Left lung (tissue), 10 donors: Measurements from ENCODE around the gene SIX4. TPM values are rescaled to one million over a fixed set of nuclear protein-coding genes. Genes with fewer than 3 reads are reported as not detected.

ENCODE experiments used
- ATAC-seq: fragments of 200-7000 bp; cut with Tn5 transposase; one replicate; pipeline ENCODE4 v1.9.1; 2020; ENCODE audit warnings: moderate library complexity
- DNase-seq, 4 donors: peaks; one replicate each; pipeline ENCODE4 v3.0.0-alpha.2; 2013 to 2020
- H3K27ac ChIP-seq, 2 donors: fragments of 200-600 bp; sonication (generic) in 1 of 2; one replicate each; pipeline versions ENCODE4 v1.5.0 to v1.8.0; 2020 to 2021
- H3K27me3 ChIP-seq, 2 donors: fragments of 200-600 bp; sonication (generic) in 1 of 2; one replicate each; pipeline versions ENCODE4 v1.5.0 to v1.8.0; 2020 to 2021
- H3K36me3 ChIP-seq, 2 donors: fragments of 200-600 bp; sonication (generic) in 1 of 2; one replicate each; pipeline versions ENCODE4 v1.5.0 to v1.8.0; 2020 to 2021
- H3K4me1 ChIP-seq, 2 donors: fragments of 200-600 bp; one replicate each; pipeline ENCODE4 v1.8.0; 2021
- H3K4me3 ChIP-seq, 2 donors: fragments of 200-600 bp; sonication (generic) in 1 of 2; one replicate each; pipeline versions ENCODE4 v1.5.0 to v1.8.0; 2020 to 2021; ENCODE audit warnings: mild to moderate bottlenecking in 1 of 2
- H3K9me3 ChIP-seq, 2 donors: fragments of 200-600 bp; sonication (generic) in 1 of 2; one replicate each; pipeline versions ENCODE4 v1.5.0 to v1.8.0; 2020 to 2021
- intact Hi-C, 2 donors: fragments of 100-400 bp; cut with DNase I; formaldehyde crosslinking; loops; one replicate each; pipeline versions ENCODE4 v1.11.2 to v1.14.2; 2022
- polyA plus RNA-seq, 6 donors: library from polyadenylated mRNA; unstranded; fragments of 120-200 nt; gene quantifications; one replicate each; pipeline ENCODE4 v1.2.1, GENCODE V29; 2013; ENCODE audit not compliant: insufficient read length in 6 of 6
- total RNA-seq, 2 donors: library from RNA; stranded (reverse); fragmentation: NEBNext Ultra II Directional; extraction: Animal tissue kit (Norgen Biotek cat#: 25700); gene quantifications; one replicate each; pipeline ENCODE4 v1.2.1, GENCODE V29; 2021
- TF ChIP-seq, protein P1 (sequence below), 2 donors: fragments of 200-600 bp; sonication (generic) in 1 of 2; IDR thresholded peaks; one replicate each; pipeline versions ENCODE4 v1.5.0 to v1.8.0; 2021; ENCODE audit warnings: antibody characterized with exemption in 2 of 2
- donor health status: DM: no; HTN: yes; CAD: no.
- donor health status: DM: no; HTN: no; CAD: no.

Gene SIX4
- total and polyA plus RNA-seq, 8 donors, result 1.9 to 7.9 (median 5.1) TPM

- Histone ChIP-seq H3K36me3 (no peaks in the 10 kb centered on the region), H3K9me3 (no peaks in the 10 kb centered on the region)
- intact Hi-C loops, result no loop called here
Measured at GRCh38 chr14:60760644-60761364, 36.7 kb upstream of the SIX4 start.

DNA sequence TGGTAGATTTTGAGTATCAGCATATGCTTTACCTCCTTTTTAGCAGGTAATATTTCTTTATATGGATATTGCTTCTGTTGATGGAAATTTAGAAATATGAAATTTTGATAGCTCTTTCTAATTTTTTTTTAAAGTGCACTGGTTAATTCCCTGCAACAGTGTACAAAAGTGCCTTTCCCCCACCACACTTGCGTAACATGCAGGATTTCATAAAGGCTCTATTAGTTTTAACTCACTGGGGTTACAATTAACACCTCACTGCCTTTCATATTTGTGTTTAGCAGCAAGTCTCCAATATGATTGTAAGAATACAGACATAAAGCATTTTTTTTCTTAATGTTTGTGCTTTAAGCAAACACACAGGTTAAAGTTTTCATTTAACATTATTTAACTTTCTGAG is 36.1 kb upstream of the SIX4 start:
- Histone ChIP-seq H3K9me3 (no peaks in the 10 kb centered on the region), H3K36me3 (no peaks in the 10 kb centered on the region), H3K4me1 (peaks cover 0 to 19% of the 10 kb centered on the region in 2 donors), H3K27ac (no peak overlapping the region), H3K27me3 (no peaks in the 10 kb centered on the region), H3K4me3 (no peak overlapping the region)
- intact Hi-C loops, result no loop called here
- ATAC-seq (no peak), DNase-seq (no peak)
- TF ChIP-seq, protein P1, sequence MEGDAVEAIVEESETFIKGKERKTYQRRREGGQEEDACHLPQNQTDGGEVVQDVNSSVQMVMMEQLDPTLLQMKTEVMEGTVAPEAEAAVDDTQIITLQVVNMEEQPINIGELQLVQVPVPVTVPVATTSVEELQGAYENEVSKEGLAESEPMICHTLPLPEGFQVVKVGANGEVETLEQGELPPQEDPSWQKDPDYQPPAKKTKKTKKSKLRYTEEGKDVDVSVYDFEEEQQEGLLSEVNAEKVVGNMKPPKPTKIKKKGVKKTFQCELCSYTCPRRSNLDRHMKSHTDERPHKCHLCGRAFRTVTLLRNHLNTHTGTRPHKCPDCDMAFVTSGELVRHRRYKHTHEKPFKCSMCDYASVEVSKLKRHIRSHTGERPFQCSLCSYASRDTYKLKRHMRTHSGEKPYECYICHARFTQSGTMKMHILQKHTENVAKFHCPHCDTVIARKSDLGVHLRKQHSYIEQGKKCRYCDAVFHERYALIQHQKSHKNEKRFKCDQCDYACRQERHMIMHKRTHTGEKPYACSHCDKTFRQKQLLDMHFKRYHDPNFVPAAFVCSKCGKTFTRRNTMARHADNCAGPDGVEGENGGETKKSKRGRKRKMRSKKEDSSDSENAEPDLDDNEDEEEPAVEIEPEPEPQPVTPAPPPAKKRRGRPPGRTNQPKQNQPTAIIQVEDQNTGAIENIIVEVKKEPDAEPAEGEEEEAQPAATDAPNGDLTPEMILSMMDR (IDR thresholded peaks at IDR 0.05), result no peak

More at GRCh38 chr14:60760644-60761364, 36.7 kb upstream of the SIX4 start:
- Histone ChIP-seq H3K4me1 (peaks cover 0 to 19% of the 10 kb centered on the region in 2 donors), H3K27me3 (no peaks in the 10 kb centered on the region), H3K27ac (no peak overlapping the region), H3K4me3 (no peak overlapping the region)
- no peak for DNase-seq
- TF ChIP-seq, protein P1 (IDR thresholded peaks at IDR 0.05), result no peak
- peak; percentile 44 for ATAC-seq

GRCh38 chr14:60758885-60759284 is 34.7 kb upstream of the SIX4 start:
- intact Hi-C loops, result no loop called here
- H3K4me3 ChIP-seq, result no peak overlapping the region
- no peak for ATAC-seq
- peak in 2 of 4 donors; percentile 47 to 73 for DNase-seq
- peaks cover 0 to 25% of the 10 kb centered on the region in 2 donors for H3K4me1 ChIP-seq
- TF ChIP-seq, protein P1 (IDR thresholded peaks at IDR 0.05), result no peak
- no peaks in the 10 kb centered on the region for H3K9me3 ChIP-seq
- H3K27me3 ChIP-seq, result no peaks in the 10 kb centered on the region
- H3K36me3 ChIP-seq, result no peaks in the 10 kb centered on the region
- no peak overlapping the region for H3K27ac ChIP-seq

GRCh38 chr14:60757567-60758002 is 33.4 kb upstream of the SIX4 start:
- Histone ChIP-seq H3K36me3 (no peaks in the 10 kb centered on the region), H3K27ac (no peak overlapping the region), H3K4me1 (peaks cover 0 to 31% of the 10 kb centered on the region in 2 donors), H3K4me3 (no peak overlapping the region), H3K27me3 (no peaks in the 10 kb centered on the region), H3K9me3 (no peaks in the 10 kb centered on the region)
- DNase-seq (no peak), ATAC-seq (no peak)
- intact Hi-C loops, result no loop called here
- TF ChIP-seq, protein P1 (IDR thresholded peaks at IDR 0.05), result no peak

DNA sequence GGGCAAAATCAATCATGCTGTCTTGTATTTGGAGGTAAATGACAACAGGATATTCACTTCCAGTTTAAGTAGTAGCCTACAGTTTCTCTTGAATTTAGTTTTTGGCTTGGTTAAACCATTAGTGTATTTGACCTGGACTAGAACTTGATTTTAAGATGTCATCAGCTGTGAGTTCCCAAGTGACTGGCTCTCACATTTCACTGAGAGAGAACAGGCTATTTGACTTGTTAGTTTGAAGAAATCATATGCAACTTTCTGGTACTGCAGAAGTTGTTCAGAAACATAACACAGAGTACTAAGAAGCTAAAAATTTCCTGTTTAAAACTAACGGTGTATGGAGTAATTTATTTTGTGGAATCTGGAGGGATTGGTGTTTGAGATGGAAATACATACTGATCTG is 32.7 kb upstream of the SIX4 start:
- H3K36me3 ChIP-seq, result no peaks in the 10 kb centered on the region
- DNase-seq, result no peak
- TF ChIP-seq, protein P1 (IDR thresholded peaks at IDR 0.05), result no peak
- ATAC-seq, result no peak
- H3K4me1 ChIP-seq, result peaks cover 0 to 31% of the 10 kb centered on the region in 2 donors
- intact Hi-C loops, result no loop called here
- H3K9me3 ChIP-seq, result no peaks in the 10 kb centered on the region
- H3K27ac ChIP-seq, result no peak overlapping the region
- H3K27me3 ChIP-seq, result no peaks in the 10 kb centered on the region
- H3K4me3 ChIP-seq, result no peak overlapping the region
